Measurements from ENCODE around the gene CCDC187. TPM values are rescaled to one million over a fixed set of nuclear protein-coding genes. Genes with fewer than 3 reads are reported as not detected.

Gene CCDC187
- total RNA-seq, 4 donors from 2014 or later, result 0.40 to 1.1 (median 0.41) TPM; not detected in 1

DNA sequence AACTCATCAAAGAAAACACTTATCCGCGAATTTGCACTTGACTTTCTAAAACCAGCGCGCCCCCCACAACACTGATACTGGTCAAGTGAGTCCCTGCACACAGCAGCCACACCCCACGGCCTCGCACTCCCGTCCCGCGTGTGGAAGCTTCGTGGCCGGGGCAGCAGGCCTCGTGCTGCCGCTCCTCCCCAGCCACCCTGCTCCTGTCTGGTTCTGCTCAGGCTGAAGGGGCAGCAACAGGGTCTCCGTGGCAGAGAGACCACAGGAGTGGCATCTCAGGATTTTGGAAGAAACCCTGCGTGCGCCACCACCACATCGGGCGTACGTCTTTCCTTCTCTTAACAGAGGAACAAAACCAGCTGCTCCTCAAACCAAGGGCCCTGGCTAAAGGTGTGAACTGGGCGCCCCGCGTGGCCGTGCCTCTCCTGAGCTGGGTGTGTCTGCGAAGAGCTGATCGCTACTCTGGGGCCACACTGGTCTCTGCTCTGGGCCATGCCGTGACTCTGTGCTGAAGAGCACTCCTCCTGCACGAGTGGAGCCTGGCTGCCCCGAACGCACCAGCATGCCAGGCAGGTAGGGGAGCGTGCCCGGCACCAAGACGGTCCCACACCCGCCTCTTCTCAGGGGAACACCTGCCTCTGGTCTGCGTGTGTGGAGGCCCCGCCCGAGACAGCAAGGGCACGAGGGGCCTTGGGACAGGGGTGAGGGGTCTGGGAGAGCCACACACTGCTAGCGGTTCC lies 81.6 kb downstream of the CCDC187 start:
- in situ Hi-C loops (cut with MboI; ENCODE audit: low pct_ligation_motif_present in 1 of 4, low pct_unique_long_range_greater_than_20kb in 1 of 4, low sequenced_read_pairs in 3 of 4), result no loop called here
- no peaks in the 10 kb centered on the region for H3K9me3 ChIP-seq
- H3K36me3 ChIP-seq, result peaks cover 0 to 7% (median 0%) of the 10 kb centered on the region in 4 donors
- TF ChIP-seq EP300 (IDR thresholded peaks at IDR 0.05; ENCODE audit: low read depth), result no peak
- TF ChIP-seq POLR2A (IDR thresholded peaks at IDR 0.05), result no peak
- no peaks in the 10 kb centered on the region for H3K4me1 ChIP-seq
- H3K27me3 ChIP-seq, result no peaks in the 10 kb centered on the region
- H3K27ac ChIP-seq, result no peak overlapping the region
- no peak for DNase-seq
- 95% methylated on average over 37 of the region's 38 CpGs; no CpG with 5 or more reads in 1 of the 2 donors for WGBS, 2 donors (ENCODE audit: low coverage in 1 of 2)
- no peak overlapping the region for H3K4me3 ChIP-seq
- intact Hi-C loops (cut with DNase I; ENCODE audit: low total_unique reads), result no loop called here

DNA sequence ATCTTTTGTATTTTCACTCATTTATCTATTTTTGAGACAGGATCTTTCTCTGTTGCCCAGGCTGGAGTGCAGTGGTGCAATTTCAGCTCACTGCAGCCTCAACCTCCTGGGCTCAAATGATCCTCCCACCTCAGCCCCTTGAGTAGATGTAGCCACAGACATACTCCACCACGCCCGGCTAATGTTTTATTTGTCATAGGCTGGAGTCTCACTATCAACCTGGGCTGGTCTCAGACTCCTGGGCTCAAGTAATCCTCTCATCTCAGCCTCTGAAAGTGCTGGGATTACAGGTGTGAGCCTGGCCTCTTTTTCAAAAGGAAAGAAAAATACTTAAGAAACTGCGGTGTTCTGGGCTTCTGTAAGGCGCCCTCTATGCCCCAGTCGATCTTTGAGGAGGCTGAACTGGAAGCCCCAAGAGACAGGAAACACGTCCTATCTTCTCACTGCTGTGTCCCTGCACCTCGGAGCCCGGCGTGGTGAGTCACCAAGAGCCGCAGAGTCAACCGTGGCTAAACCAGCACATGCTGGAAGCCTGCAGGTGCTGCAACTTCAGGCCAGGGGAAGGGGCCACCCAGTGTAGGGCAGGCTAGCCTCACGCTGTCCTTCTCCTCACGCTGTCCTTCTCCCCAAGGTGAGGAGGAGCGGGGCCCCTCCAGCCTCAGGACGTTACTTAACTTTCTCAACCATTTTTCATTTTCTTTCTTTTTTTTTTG lies 83.7 kb downstream of the CCDC187 start:
- Histone ChIP-seq H3K36me3 (peaks cover 0 to 7% (median 0%) of the 10 kb centered on the region in 4 donors), H3K4me1 (no peaks in the 10 kb centered on the region), H3K4me3 (no peak overlapping the region), H3K27ac (no peak overlapping the region), H3K27me3 (no peaks in the 10 kb centered on the region), H3K9me3 (no peaks in the 10 kb centered on the region)
- WGBS, 2 donors (ENCODE audit: low coverage in 1 of 2), result 93 to 100% methylated on average over 2 to 15 of the region's 15 CpGs
- in situ Hi-C loops (cut with MboI; ENCODE audit: low pct_ligation_motif_present in 1 of 4, low pct_unique_long_range_greater_than_20kb in 1 of 4, low sequenced_read_pairs in 3 of 4) (no loop called here), intact Hi-C loops (cut with DNase I; ENCODE audit: low total_unique reads) (no loop called here)
- TF ChIP-seq POLR2AphosphoS5 (IDR thresholded peaks at IDR 0.05), result no peak
- no peak for TF ChIP-seq EP300 (IDR thresholded peaks at IDR 0.05; ENCODE audit: low read depth)
- TF ChIP-seq, protein P1, sequence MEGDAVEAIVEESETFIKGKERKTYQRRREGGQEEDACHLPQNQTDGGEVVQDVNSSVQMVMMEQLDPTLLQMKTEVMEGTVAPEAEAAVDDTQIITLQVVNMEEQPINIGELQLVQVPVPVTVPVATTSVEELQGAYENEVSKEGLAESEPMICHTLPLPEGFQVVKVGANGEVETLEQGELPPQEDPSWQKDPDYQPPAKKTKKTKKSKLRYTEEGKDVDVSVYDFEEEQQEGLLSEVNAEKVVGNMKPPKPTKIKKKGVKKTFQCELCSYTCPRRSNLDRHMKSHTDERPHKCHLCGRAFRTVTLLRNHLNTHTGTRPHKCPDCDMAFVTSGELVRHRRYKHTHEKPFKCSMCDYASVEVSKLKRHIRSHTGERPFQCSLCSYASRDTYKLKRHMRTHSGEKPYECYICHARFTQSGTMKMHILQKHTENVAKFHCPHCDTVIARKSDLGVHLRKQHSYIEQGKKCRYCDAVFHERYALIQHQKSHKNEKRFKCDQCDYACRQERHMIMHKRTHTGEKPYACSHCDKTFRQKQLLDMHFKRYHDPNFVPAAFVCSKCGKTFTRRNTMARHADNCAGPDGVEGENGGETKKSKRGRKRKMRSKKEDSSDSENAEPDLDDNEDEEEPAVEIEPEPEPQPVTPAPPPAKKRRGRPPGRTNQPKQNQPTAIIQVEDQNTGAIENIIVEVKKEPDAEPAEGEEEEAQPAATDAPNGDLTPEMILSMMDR (IDR thresholded peaks at IDR 0.05), result no peak
- no peak for TF ChIP-seq POLR2A (IDR thresholded peaks at IDR 0.05)
- no peak for DNase-seq

DNA sequence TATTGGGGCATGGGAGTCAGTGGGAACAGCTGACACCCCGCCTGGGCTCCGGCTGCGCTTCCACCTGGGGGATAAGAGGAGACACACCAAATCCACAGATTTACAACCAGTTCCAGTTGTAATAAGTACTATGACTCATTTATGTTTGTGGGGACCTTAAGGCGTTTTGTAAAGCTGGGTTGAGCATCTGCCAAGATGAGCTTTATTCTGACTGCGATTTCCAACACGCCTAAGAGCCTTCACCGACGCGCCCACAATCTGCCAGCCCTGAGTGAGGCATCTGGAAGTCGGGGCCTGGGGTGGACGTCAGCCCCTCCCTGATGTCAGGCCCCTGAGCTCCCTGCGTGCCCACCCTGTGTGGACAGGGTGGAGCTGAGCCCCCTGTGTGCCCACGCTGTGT lies 84.6 kb downstream of the CCDC187 start:
- H3K27ac ChIP-seq, result no peak overlapping the region
- H3K36me3 ChIP-seq, result peaks cover 0 to 14% (median 4%) of the 10 kb centered on the region in 4 donors
- intact Hi-C loops (cut with DNase I; ENCODE audit: low total_unique reads) (no loop called here), in situ Hi-C loops (cut with MboI; ENCODE audit: low pct_ligation_motif_present in 1 of 4, low pct_unique_long_range_greater_than_20kb in 1 of 4, low sequenced_read_pairs in 3 of 4) (no loop called here)
- no peaks in the 10 kb centered on the region for H3K27me3 ChIP-seq
- 94% methylated on average over 13 of the region's 13 CpGs; no CpG with 5 or more reads in 1 of the 2 donors for WGBS, 2 donors (ENCODE audit: low coverage in 1 of 2)
- DNase-seq, result no peak
- no peak overlapping the region for H3K4me3 ChIP-seq
- no peak for TF ChIP-seq POLR2A (IDR thresholded peaks at IDR 0.05)
- TF ChIP-seq POLR2AphosphoS5 (IDR thresholded peaks at IDR 0.05), result no peak
- no peaks in the 10 kb centered on the region for H3K4me1 ChIP-seq
- no peaks in the 10 kb centered on the region for H3K9me3 ChIP-seq

DNA sequence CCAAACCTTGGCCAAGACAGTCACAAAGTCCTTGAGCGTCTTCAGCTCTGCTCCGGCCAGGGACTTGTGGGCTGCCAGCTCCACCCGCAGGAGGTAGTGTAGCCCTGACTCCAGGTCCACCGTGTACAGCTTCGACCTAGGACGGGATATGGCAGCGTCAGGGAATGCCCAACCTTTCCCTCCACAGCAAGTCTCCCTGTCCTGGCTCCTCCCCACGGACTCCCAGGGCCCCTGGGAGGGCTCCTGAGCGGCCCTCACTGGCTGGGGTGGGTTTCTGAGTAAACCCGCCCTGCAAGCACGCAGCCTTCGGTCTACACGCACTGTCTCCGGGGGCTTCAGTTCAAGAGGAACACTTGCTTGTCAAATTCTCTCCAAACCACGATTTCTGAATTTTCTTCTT lies 85.2 kb downstream of the CCDC187 start:
- no peaks in the 10 kb centered on the region for H3K4me1 ChIP-seq
- peaks cover 0 to 17% (median 7%) of the 10 kb centered on the region in 4 donors for H3K36me3 ChIP-seq
- intact Hi-C loops (cut with DNase I; ENCODE audit: low total_unique reads) (no loop called here), in situ Hi-C loops (cut with MboI; ENCODE audit: low pct_ligation_motif_present in 1 of 4, low pct_unique_long_range_greater_than_20kb in 1 of 4, low sequenced_read_pairs in 3 of 4) (no loop called here)
- no peak for DNase-seq
- no peak overlapping the region for H3K27ac ChIP-seq
- WGBS, 2 donors (ENCODE audit: low coverage in 1 of 2), result 95 to 96% methylated on average over 2 to 14 of the region's 15 CpGs
- no peaks in the 10 kb centered on the region for H3K9me3 ChIP-seq
- no peaks in the 10 kb centered on the region for H3K27me3 ChIP-seq
- no peak overlapping the region for H3K4me3 ChIP-seq
- TF ChIP-seq, protein P1 (IDR thresholded peaks at IDR 0.05), result no peak
- TF ChIP-seq POLR2AphosphoS5 (IDR thresholded peaks at IDR 0.05) (no peak), EP300 (IDR thresholded peaks at IDR 0.05; ENCODE audit: low read depth) (no peak), POLR2A (IDR thresholded peaks at IDR 0.05) (no peak)

DNA sequence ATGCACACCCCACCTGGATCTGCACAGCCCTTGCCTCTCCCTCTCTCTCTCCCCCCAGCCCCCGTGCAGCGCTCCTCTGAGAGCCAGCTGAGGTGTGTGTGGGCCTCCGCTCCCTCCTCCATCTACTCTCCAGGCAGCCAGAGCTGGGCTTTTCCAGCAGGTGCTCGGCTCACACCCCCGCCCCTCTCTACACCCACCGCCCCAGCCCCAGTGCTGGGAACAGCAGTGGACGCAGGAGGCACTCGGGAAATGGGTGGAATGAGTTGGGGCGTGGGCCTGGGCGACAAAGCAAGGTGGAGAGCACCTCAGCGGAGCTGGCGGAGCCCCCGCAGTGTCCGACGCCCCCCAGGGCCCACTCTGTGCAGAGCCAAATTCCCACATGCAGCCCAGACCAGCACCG lies 85.6 kb downstream of the CCDC187 start:
- WGBS, 2 donors (ENCODE audit: low coverage in 1 of 2), result 93% methylated on average over 16 of the region's 16 CpGs; no CpG with 5 or more reads in 1 of the 2 donors
- no peaks in the 10 kb centered on the region for H3K4me1 ChIP-seq
- no peaks in the 10 kb centered on the region for H3K9me3 ChIP-seq
- in situ Hi-C loops (cut with MboI; ENCODE audit: low pct_ligation_motif_present in 1 of 4, low pct_unique_long_range_greater_than_20kb in 1 of 4, low sequenced_read_pairs in 3 of 4) (no loop called here), intact Hi-C loops (cut with DNase I; ENCODE audit: low total_unique reads) (no loop called here)
- no peak overlapping the region for H3K27ac ChIP-seq
- no peak for DNase-seq
- TF ChIP-seq POLR2AphosphoS5 (IDR thresholded peaks at IDR 0.05), result no peak
- H3K36me3 ChIP-seq, result peaks cover 0 to 17% (median 7%) of the 10 kb centered on the region in 4 donors
- no peak overlapping the region for H3K4me3 ChIP-seq
- no peaks in the 10 kb centered on the region for H3K27me3 ChIP-seq

Measured in transverse colon (tissue), 4 donors.